Fibroblast of peridontal ligament (primary cell): ENCODE results near the gene TENT5C.

Experiments
- DNase-seq: peaks from one replicate; pipeline ENCODE4 v3.0.0-alpha.2; 2010; ENCODE audit errors: extremely low read depth

Gene TENT5C

DNA sequence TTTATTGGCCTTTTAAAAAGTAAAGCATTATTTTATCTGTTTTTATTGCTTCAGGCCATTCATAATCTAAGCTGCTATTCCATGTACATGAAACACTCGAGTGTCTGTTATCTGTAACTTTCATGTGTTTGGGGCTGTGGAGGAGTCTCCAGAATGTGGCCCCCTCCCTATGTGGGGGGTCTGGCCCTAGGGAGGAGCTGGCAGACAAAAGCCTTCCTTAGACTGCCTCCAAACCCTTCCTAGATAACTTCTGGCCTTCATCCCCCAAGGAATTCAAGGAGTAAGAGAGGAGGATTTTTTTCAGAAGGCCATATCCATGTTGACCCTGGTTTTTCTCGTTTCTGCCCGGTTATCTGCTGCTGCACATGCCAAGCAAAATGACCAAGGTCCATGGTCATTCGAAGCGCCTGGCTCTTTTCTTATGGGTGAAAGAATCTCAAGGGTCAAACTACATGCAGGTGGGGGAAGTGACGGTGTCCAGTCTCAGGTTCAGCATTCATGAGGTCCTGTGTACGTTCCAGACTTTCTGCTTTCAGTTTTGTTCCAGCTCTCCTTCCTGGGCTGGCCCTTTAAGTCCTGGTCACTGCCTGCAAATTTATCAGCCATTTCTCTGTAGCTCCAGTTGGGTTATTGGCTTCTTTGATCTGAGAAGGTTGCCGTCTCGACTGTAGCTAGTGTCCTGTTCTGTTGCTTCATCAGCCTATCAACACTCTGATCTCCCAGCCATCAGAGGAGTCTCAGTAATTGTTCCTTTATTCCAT, 8.3 kb downstream of the TENT5C start:
- DNase-seq: no peak

GRCh38 chr1:117615474-117615873, 9.6 kb downstream of the TENT5C start:
- DNase-seq: no peak

- no peak for DNase-seq
Measured at GRCh38 chr1:117616356-117616755, 10.5 kb downstream of the TENT5C start.

GRCh38 chr1:117616967-117617366, 11.1 kb downstream of the TENT5C start:
- DNase-seq: no peak

- DNase-seq: no peak
Measured at GRCh38 chr1:117618450-117619122, 12.7 kb downstream of the TENT5C start.

GRCh38 chr1:117620440-117620839, 14.6 kb downstream of the TENT5C start:
- DNase-seq: no peak

GRCh38 chr1:117621316-117621715, 15.5 kb downstream of the TENT5C start:
- no peak for DNase-seq

DNA sequence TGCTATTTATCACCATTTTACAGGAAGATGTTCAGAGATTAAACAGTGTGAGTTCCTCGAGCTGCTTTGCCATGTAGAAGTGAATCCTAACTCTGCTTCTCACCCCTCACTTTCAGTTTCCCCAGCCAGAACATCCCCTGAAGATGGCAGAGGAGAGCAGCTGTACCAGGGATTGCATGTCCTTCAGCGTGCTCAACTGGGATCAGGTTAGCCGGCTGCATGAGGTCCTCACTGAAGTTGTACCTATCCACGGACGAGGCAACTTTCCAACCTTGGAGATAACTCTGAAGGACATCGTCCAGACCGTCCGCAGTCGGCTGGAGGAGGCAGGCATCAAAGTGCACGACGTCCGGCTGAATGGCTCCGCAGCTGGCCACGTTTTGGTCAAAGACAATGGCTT, 16.9 kb downstream of the TENT5C start:
- DNase-seq: no peak

DNA sequence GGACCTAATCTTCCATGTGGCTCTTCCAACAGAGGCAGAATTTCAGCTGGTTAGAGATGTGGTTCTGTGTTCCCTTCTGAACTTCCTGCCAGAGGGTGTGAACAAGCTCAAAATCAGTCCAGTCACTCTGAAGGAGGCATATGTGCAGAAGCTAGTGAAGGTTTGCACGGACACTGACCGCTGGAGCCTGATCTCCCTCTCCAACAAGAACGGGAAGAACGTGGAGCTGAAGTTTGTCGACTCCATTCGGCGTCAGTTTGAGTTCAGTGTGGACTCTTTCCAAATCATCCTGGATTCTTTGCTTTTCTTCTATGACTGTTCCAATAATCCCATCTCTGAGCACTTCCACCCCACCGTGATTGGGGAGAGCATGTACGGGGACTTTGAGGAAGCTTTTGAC, 17.3 kb downstream of the TENT5C start:
- DNase-seq: no peak

DNA sequence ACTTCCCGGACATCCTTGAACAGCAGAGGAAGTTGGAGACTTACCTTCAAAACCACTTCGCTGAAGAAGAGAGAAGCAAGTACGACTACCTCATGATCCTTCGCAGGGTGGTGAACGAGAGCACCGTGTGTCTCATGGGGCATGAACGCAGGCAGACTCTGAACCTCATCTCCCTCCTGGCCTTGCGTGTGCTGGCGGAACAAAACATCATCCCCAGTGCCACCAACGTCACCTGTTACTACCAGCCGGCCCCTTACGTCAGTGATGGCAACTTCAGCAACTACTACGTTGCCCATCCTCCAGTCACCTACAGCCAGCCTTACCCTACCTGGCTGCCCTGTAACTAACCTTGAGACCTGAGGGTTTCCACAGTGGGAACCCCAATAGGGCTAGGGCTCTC, 17.9 kb downstream of the TENT5C start:
- DNase-seq: no peak

DNA sequence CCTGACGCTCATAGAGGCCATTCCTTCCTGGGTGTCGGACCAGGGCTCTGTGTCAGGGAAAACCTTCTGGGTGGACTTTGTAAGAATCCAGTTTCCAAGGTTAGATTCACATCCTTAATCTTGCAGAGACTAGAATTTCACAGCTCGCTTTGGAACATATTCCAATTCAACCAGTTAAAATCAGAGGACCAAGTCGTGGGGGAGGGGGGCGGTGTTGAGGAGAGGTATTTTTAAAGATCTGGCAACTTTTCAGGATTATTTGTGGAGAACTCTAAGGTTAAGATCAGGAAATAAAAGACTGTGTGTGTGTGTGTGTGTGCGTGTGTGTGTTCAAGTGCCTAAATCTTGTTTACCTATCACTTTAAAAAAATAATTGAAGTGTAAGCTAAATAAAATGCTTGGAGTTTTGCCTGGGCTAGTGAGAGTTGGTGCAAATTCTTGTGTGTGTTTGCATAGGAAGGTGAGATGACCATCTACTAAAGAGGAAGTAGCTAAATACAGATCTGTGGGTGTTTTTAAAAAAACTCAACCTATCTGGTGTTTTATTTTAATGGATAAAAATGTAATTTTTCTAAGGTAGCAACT, 21.8 kb downstream of the TENT5C start:
- no peak for DNase-seq

- no peak for DNase-seq
Measured at GRCh38 chr1:117628343-117628742, 22.5 kb downstream of the TENT5C start.

DNA sequence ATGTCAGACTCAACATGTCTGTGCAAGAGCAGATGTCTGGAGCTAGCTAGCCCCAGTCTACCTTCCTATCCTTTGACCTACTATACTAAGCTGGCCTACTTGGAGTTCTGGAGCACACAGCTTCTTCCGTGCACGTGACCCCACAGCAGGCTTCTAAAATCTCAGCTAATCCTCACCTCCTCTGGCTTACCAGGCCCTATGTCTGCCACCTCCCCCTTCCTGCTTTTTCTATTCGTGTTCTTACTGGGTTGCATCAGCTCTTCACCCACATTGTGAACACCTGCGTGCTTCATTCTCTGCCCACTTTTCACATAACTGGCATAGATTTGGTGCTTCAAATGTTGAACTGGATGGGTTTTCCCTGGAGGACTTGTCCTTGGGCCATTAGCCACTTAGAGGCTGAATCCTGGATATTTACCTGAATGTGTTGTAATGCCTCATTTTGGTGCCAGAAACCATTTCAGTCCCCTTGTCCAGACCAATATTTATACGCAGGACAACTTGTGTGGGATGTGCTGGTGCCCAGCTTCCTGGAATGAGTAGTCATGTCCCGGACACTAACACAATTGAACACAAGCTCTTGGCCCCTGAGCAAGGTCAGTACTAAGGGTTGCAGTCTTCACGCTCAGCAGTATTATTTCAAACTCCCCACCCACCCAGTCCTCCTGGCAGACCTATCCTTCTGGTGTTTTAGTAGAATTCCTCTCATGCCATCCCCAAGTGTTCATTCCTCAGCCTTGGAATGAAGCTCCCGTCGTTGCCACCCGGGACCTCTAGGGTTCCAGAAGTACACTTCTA, 24.0 kb downstream of the TENT5C start:
- DNase-seq: no peak

DNA sequence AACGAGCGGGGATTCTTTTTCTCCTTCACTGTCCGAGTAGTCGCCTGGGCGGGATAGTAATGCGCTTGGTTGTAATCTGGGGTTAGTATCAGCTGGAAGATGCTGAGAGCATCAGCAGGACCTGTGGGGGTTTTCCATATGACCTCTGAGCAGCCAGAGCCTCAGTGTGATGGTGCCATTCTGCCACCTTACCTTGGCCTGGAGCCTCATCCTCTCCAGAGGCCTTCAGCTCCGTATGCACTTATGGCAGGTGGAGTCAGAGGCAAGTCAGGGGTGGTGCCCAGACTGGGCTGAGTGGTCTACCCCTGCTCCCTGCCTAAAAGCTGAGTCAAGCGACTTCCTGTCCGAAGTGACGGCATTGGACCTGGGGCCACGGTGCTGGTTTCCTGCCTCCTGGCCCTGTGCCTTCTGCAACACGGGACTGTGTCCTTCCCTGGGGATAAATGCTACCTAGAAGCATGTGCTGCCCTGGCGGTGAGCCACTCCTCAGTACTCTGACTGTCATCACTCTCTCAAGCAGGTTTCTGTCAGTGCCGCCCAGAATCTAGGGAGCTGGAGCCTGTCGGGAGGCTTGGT, 24.7 kb downstream of the TENT5C start:
- DNase-seq: no peak

- no peak for DNase-seq
Measured at GRCh38 chr1:117631359-117632160, 25.7 kb downstream of the TENT5C start.

DNA sequence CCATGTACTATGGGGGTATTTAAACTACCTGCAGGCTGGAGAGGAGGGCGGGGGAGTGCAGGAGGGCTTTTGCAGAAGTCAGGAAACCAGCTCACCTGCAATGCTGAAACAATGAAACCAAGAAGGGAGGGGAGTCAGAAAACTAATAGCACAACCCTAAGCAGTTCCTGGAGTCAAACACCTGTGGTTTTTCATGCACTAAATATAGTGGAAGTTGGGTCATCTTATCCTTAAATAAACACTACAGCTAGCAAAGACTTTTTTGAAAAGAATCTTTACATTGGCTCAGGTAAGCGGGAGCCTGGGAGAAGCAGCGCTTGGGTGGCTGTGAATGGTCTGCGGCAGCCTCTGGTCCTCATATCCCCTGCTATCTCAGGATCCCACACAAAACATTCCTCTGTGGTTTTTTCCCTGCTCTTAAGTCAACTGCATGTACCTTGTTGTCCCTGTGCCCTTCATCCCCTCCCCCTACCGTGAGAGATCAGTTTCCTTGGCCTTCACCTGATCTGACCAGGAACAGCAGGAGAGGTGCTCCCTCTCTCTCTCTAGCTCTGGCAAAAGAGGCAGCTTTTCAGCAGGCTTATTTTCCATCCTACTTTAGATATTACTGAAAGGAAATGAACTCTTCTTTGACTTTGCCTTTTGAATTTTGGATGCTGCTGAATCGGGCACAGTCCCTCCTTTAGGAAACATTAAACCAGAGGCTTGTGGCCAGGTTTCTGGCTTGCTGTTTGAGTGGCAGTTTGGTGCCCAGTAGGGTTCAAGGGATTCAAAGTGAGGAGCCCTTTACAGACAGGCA, 26.6 kb downstream of the TENT5C start:
- DNase-seq: no peak

- no peak for DNase-seq
Measured at GRCh38 chr1:117633068-117633345, 27.2 kb downstream of the TENT5C start.

GRCh38 chr1:117633423-117633822, 27.6 kb downstream of the TENT5C start:
- DNase-seq: no peak

- no peak for DNase-seq
Measured at GRCh38 chr1:117633936-117634335, 28.1 kb downstream of the TENT5C start.

- no peak for DNase-seq
Measured at GRCh38 chr1:117634631-117635030, 28.8 kb downstream of the TENT5C start.

- DNase-seq: no peak
Measured at GRCh38 chr1:117635805-117636204, 30.0 kb downstream of the TENT5C start.
